HepG2 (cell line): Measurements from ENCODE around the gene MIB2. TPM values are rescaled to one million over a fixed set of nuclear protein-coding genes. Genes with fewer than 3 reads are reported as not detected.

Experiments
- CTCF ChIP-seq: sonication (generic); formaldehyde crosslinking; IDR thresholded peaks from 2 replicates; pipeline ENCODE4 v1.5.0; 2020; ENCODE audit warnings: mild to moderate bottlenecking, missing genetic modification reagents, moderate library complexity
- DMAP1 ChIP-seq: IDR thresholded peaks from 2 replicates; pipeline ENCODE4 v1.6.1; 2016
- ETV6 ChIP-seq: sonication (generic); formaldehyde crosslinking; conservative IDR thresholded peaks from 2 replicates; pipeline ENCODE4 v1.4.0; 2020; ENCODE audit warnings: missing genetic modification reagents
- LCORL ChIP-seq, 2 experiments: fragments of 450-650 bp in 1 of 2; sonication (generic) in 1 of 2; formaldehyde crosslinking in 1 of 2; IDR thresholded peaks; 2 replicates each; pipeline versions ENCODE4 v1.5.0 to v1.6.1; 2017 to 2020; ENCODE audit warnings: antibody characterized with exemption in 1 of 2, missing genetic modification reagents in 1 of 2
- MIXL1 ChIP-seq: IDR thresholded peaks from 2 replicates; pipeline ENCODE4 v1.6.1; 2016
- MYC ChIP-seq: sonication (generic); formaldehyde crosslinking; IDR thresholded peaks from 2 replicates; pipeline ENCODE4 v1.9.0; 2021; ENCODE audit warnings: missing genetic modification reagents, borderline replicate concordance
- RBM39 ChIP-seq: fragments of 200-400 bp; formaldehyde crosslinking; IDR thresholded peaks from one replicate; pipeline ENCODE4 v1.6.1; 2018; ENCODE audit warnings: antibody characterized with exemption, mild to moderate bottlenecking, low read depth, low read length; ENCODE audit not compliant: poor library complexity, severe bottlenecking
- RORA ChIP-seq: sonication (generic); formaldehyde crosslinking; IDR thresholded peaks from 2 replicates; pipeline ENCODE4 v1.5.0; 2020; ENCODE audit warnings: mild to moderate bottlenecking, missing genetic modification reagents, moderate library complexity
- SALL1 ChIP-seq: sonication (generic); formaldehyde crosslinking; IDR thresholded peaks from 2 replicates; pipeline ENCODE4 v1.8.0; 2022; ENCODE audit warnings: mild to moderate bottlenecking, missing genetic modification reagents
- STAT6 ChIP-seq: sonication (generic); formaldehyde crosslinking; IDR thresholded peaks from 2 replicates; pipeline ENCODE4 v1.4.0; 2020; ENCODE audit warnings: missing genetic modification reagents, mild to moderate bottlenecking, borderline replicate concordance
- TEAD2 ChIP-seq: sonication (generic); formaldehyde crosslinking; IDR thresholded peaks from 2 replicates; pipeline ENCODE4 v1.9.0; 2021; ENCODE audit warnings: missing genetic modification reagents
- ZNF12 ChIP-seq: sonication (generic); formaldehyde crosslinking; IDR thresholded peaks from 2 replicates; pipeline ENCODE4 v1.5.0; 2020; ENCODE audit warnings: missing genetic modification reagents
- ZNF451 ChIP-seq: sonication (generic); formaldehyde crosslinking; IDR thresholded peaks from 2 replicates; pipeline ENCODE4 v1.5.0; 2020; ENCODE audit warnings: mild to moderate bottlenecking, missing genetic modification reagents
- ZNF616 ChIP-seq: sonication (generic); formaldehyde crosslinking; IDR thresholded peaks from 2 replicates; pipeline ENCODE4 v1.5.0; 2020; ENCODE audit warnings: low read depth, mild to moderate bottlenecking, missing genetic modification reagents
- ZNF670 ChIP-seq: sonication (generic); formaldehyde crosslinking; IDR thresholded peaks from 2 replicates; pipeline ENCODE4 v1.8.0; 2022; ENCODE audit warnings: mild to moderate bottlenecking, missing genetic modification reagents, borderline replicate concordance
- polyA plus RNA-seq, 8 experiments: library from polyadenylated mRNA; depleted of rRNA in 3 of 8; stranded (reverse) in 7 of 8; unstranded in 1 of 8; fragments of >200 nt; fragmentation: Illumina TruSeq in 4 of 8; extraction: Trizol in 4 of 8; gene quantifications; 2 replicates each; pipeline versions ENCODE4 v1.2.1 to v1.2.3, GENCODE V29; 2011 to 2016; ENCODE audit warnings: low read depth in 4 of 8, missing spikeins in 1 of 8, mixed read lengths in 1 of 8; ENCODE audit not compliant: insufficient read depth in 1 of 8
- total RNA-seq, 5 experiments: library from RNA; depleted of rRNA; stranded (reverse); fragments of >200 nt; fragmentation: Illumina TruSeq; extraction: Trizol; gene quantifications; 2 replicates each; pipeline ENCODE4 v1.2.3, GENCODE V29; 2016; ENCODE audit warnings: low read depth in 1 of 5
- TF ChIP-seq, protein P1 (sequence below): sonication (generic); formaldehyde crosslinking; IDR thresholded peaks from 2 replicates; pipeline ENCODE4 v1.5.1; 2020; ENCODE audit warnings: mild to moderate bottlenecking, missing genetic modification reagents, moderate library complexity
- TF ChIP-seq, protein P2 (sequence below): sonication (generic); formaldehyde crosslinking; IDR thresholded peaks from 2 replicates; pipeline ENCODE4 v1.5.0; 2020; ENCODE audit warnings: missing genetic modification reagents, mild to moderate bottlenecking, borderline replicate concordance

MIB2 gene
- total and polyA plus RNA-seq, 2 of the 13 experiments (the other 11 are each of a cell fraction or from before 2014, with no cell fraction given): 19.9 to 30.4 TPM

DNA sequence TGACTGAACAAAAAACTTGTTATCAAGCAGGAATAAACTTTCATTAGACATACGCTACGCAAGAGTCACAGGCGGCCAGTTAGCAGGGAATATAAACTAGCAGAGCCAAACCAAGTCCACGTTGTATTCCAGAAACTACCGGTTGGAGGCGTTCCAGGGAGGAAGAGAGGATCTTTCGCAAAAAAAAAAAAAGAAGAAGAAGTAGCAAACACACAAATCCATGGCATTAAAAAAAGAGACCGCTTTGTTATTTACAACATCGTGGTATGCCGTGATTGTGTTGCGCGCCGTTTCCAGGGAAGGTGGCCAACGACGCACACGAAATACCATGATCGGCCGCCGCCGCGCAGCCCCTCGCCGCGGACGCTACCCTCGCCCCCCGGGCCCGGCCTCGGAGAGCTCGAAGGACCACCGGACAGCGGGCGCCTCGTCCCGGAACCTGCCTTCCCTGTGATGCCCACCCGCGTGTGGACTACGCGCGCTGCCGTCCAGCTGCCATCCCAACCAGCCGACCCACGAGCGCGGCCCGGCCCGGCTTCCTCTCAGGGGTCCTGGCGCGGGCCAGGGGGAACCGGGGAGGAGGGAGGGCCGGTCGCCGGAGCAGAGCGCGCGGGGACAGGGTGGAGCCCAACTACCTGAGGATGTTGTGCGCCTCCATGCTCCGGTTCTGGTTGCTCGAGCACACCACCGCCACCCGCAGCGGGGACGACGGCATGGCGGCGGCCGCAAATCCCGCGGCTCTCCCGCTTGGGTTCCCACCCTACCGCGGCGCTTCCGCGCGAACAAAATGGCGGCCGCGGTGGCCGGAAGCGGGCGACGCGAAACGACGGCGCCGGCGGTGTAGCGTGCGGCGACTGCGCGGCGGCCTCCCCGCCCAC lies 41.2 kb upstream of the MIB2 start (continued):
- TF ChIP-seq, protein P1, sequence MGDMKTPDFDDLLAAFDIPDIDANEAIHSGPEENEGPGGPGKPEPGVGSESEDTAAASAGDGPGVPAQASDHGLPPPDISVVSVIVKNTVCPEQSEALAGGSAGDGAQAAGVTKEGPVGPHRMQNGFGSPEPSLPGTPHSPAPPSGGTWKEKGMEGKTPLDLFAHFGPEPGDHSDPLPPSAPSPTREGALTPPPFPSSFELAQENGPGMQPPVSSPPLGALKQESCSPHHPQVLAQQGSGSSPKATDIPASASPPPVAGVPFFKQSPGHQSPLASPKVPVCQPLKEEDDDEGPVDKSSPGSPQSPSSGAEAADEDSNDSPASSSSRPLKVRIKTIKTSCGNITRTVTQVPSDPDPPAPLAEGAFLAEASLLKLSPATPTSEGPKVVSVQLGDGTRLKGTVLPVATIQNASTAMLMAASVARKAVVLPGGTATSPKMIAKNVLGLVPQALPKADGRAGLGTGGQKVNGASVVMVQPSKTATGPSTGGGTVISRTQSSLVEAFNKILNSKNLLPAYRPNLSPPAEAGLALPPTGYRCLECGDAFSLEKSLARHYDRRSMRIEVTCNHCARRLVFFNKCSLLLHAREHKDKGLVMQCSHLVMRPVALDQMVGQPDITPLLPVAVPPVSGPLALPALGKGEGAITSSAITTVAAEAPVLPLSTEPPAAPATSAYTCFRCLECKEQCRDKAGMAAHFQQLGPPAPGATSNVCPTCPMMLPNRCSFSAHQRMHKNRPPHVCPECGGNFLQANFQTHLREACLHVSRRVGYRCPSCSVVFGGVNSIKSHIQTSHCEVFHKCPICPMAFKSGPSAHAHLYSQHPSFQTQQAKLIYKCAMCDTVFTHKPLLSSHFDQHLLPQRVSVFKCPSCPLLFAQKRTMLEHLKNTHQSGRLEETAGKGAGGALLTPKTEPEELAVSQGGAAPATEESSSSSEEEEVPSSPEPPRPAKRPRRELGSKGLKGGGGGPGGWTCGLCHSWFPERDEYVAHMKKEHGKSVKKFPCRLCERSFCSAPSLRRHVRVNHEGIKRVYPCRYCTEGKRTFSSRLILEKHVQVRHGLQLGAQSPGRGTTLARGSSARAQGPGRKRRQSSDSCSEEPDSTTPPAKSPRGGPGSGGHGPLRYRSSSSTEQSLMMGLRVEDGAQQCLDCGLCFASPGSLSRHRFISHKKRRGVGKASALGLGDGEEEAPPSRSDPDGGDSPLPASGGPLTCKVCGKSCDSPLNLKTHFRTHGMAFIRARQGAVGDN (CRISPR knock-in tag): peak; percentile 56
- TF ChIP-seq, protein P2, sequence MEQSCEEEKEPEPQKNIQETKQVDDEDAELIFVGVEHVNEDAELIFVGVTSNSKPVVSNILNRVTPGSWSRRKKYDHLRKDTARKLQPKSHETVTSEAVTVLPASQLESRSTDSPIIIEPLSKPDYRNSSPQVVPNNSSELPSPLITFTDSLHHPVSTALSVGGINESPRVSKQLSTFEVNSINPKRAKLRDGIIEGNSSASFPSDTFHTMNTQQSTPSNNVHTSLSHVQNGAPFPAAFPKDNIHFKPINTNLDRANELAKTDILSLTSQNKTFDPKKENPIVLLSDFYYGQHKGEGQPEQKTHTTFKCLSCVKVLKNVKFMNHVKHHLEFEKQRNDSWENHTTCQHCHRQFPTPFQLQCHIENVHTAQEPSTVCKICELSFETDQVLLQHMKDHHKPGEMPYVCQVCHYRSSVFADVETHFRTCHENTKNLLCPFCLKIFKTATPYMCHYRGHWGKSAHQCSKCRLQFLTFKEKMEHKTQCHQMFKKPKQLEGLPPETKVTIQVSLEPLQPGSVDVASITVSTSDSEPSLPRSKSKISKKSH (CRISPR knock-in tag): peak; percentile 70
- peak; percentile 39 for TF ChIP-seq RBM39
- peak; percentile 63; the same call in 1 of the 2 replicates for TF ChIP-seq DMAP1 (CRISPR knock-in tag)
- TF ChIP-seq LCORL (IDR thresholded peaks at IDR 0.05): no peak
- 0 out of 2 replicates have a peak, but pooled peaks have one; percentile 28 for TF ChIP-seq LCORL (CRISPR knock-in tag; IDR thresholded peaks at IDR 0.05)
- peak; percentile 12; the same call in 1 of the 2 replicates for TF ChIP-seq STAT6 (CRISPR knock-in tag)
- no peak for TF ChIP-seq TEAD2 (CRISPR knock-in tag)
- no peak for TF ChIP-seq MIXL1
- peak; percentile 50 for TF ChIP-seq CTCF
- peak; percentile 65; the same call in 1 of the 2 replicates for TF ChIP-seq ZNF451
- TF ChIP-seq ZNF670 (CRISPR knock-in tag): 0 out of 2 replicates have a peak, but pooled peaks have one; percentile 6
- peak; percentile 22; the same call in 1 of the 2 replicates for TF ChIP-seq SALL1 (CRISPR knock-in tag)
- TF ChIP-seq RORA (CRISPR knock-in tag): no peak
- TF ChIP-seq ETV6 (CRISPR knock-in tag): 0 out of 2 replicates have a peak, but pooled peaks have one; percentile 34
- no peak for TF ChIP-seq ZNF616 (CRISPR knock-in tag)
- 0 out of 2 replicates have a peak, but pooled peaks have one; percentile 28 for TF ChIP-seq ZNF12
- peak; percentile 58; the same call in 1 of the 2 replicates for TF ChIP-seq MYC
